ENCODE results near the gene CCDC33. TPM values are rescaled to one million over a fixed set of nuclear protein-coding genes. Genes with fewer than 3 reads are reported as not detected.

The CCDC33 gene
- total RNA-seq: not detected

DNA sequence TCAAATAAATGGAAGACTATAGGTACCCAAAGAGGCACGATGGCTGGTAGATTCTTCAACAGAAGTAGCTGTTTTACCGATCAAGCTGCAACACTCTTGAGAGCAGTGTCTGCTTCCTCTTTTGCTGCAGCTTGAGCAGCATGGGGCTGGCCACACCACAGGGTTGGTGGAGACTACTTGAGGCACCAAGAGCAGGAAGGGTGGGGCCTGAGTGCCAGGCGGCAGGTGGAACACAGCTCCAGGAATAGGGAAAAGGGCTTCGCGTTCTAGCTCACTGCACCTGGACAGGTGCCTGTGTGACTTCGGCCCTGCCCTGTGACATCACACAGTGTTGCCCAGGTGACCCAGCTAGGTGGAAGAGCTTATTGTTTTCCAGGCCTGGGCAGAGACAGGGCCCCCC is at the start of gene CCDC33:
TSS of gene CCDC33 (plus strand) at position 365 of the 400 bp plus-strand sequence. CDS start 394 bp downstream, outside the sequence.
- ChIA-PET CTCF (no interaction called here), POLR2A (no interaction called here)
- Mint-ChIP-seq H3K36me3 (no peaks in the 10 kb centered on the region), H3K9me3 (no peaks in the 10 kb centered on the region), H3K4me3 (no peak within 1 kb of the TSS), H3K27me3 (peaks cover 3% of the 10 kb centered on the region), H3K4me1 (ENCODE audit: low read depth) (no peaks in the 10 kb centered on the region), H3K27ac (no peak within 1 kb of the TSS)
- DNase-seq: no peak
- intact Hi-C loops (cut with micrococcal nuclease): no loop called here

DNA sequence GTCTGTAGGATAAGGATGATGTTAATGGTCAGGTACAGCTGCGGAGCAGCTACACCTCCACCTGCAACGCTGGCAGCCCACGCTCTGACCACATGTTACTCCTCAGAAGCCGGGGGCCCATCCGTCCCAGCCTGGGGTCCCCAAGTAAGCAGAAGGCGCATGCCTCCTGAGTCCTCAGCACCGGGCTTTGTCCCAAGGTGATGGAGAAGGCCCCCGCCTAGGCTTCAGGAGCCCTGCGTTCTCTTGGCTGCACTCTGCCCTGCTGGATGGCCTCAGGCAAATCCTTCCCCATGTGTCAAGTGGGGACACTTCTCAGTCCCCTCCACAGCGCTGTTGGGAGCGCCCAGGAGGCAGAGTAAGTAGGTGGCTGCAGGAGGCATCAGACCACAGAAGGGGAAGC is 47.9 kb upstream of the CCDC33 start:
- no peak for DNase-seq
- no peak overlapping the region for H3K4me3 Mint-ChIP-seq
- H3K27me3 Mint-ChIP-seq: no peaks in the 10 kb centered on the region
- H3K27ac Mint-ChIP-seq: no peak overlapping the region
- no peaks in the 10 kb centered on the region for H3K4me1 Mint-ChIP-seq (ENCODE audit: low read depth)
- ChIA-PET CTCF (no interaction called here), POLR2A (no interaction called here)
- no peaks in the 10 kb centered on the region for H3K9me3 Mint-ChIP-seq
- no peaks in the 10 kb centered on the region for H3K36me3 Mint-ChIP-seq
- intact Hi-C loops (cut with micrococcal nuclease): no loop called here

GRCh38 chr15:74191798-74192197 is 44.3 kb upstream of the CCDC33 start:
- Mint-ChIP-seq H3K27me3 (no peaks in the 10 kb centered on the region), H3K36me3 (no peaks in the 10 kb centered on the region), H3K4me1 (ENCODE audit: low read depth) (no peaks in the 10 kb centered on the region), H3K4me3 (no peak overlapping the region), H3K9me3 (no peaks in the 10 kb centered on the region), H3K27ac (no peak overlapping the region)
- DNase-seq: no peak
- CTCF ChIA-PET: no interaction called here
- intact Hi-C loops (cut with micrococcal nuclease): no loop called here
- POLR2A ChIA-PET: no interaction called here

DNA sequence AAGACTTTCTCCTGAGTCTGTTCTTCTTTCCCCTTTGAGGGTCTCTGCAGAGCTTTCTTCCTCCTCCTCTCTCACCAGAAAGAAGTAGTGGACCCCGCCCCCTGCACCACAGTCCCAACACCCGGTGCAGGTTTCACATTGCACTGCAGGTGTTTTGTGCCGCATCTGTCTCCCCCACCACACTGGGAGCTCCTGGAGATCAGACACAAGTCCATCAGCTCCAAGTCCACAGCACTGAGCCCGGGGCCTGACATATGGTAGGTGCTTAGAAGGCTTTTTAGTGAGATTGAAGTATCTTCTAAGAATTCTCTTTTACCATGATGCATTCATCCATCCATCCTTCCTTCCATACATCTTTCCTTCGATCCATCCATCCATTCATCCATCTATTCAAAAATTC is 43.4 kb upstream of the CCDC33 start:
- Mint-ChIP-seq H3K27me3 (no peaks in the 10 kb centered on the region), H3K27ac (no peak overlapping the region), H3K36me3 (no peaks in the 10 kb centered on the region), H3K4me3 (no peak overlapping the region), H3K9me3 (no peaks in the 10 kb centered on the region), H3K4me1 (ENCODE audit: low read depth) (no peaks in the 10 kb centered on the region)
- intact Hi-C loops (cut with micrococcal nuclease): no loop called here
- POLR2A ChIA-PET: no interaction called here
- DNase-seq: no peak
- CTCF ChIA-PET: no interaction called here

DNA sequence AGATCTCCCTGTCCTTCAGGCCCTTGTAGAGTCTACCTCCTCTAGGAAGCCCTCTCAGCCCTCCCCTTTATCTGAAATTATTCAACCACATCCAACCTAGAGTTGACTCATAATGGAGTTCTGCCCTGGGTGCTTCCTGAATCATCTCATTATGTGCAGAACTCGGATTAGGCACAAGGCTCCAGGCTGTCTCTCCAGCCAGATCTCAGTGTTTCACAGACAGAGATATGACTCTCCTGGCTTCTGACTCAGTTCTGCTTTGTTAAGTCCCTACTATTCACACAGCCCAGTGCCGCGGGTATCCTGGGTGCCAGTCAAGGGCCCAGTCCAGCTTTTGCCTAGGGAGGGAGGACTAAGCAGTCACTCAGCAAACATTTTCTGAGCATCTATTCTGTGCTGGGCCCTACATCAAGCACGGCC is 42.8 kb upstream of the CCDC33 start:
- Mint-ChIP-seq H3K27me3 (no peaks in the 10 kb centered on the region), H3K4me1 (ENCODE audit: low read depth) (no peaks in the 10 kb centered on the region), H3K4me3 (no peak overlapping the region), H3K27ac (no peak overlapping the region), H3K36me3 (no peaks in the 10 kb centered on the region), H3K9me3 (no peaks in the 10 kb centered on the region)
- POLR2A ChIA-PET: no interaction called here
- no peak for DNase-seq
- CTCF ChIA-PET: no interaction called here
- intact Hi-C loops (cut with micrococcal nuclease): no loop called here

DNA sequence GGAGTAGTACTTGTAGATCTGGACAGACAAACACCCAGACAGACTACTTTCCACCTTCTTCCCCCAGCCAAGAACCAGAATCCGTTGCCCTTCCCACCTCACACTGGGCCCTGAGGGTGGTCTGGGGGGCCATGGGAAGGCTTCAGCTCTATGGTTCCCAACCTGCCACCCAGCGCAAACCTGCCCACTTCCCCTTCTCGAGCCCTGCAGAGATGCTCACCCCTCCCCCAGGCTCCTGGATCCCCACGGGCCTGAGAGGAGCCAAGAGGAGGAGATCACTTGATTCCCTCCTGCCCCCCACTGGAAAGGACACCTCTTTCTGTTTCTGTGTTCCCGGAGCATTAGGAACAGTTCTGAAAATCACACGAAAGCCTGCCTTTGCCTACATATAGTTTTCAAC is 42.2 kb upstream of the CCDC33 start:
- Mint-ChIP-seq H3K4me1 (ENCODE audit: low read depth) (no peaks in the 10 kb centered on the region), H3K27me3 (no peaks in the 10 kb centered on the region), H3K4me3 (no peak overlapping the region), H3K9me3 (no peaks in the 10 kb centered on the region), H3K27ac (no peak overlapping the region), H3K36me3 (no peaks in the 10 kb centered on the region)
- DNase-seq: no peak
- intact Hi-C loops (cut with micrococcal nuclease): no loop called here
- CTCF ChIA-PET: no interaction called here
- POLR2A ChIA-PET: no interaction called here

GRCh38 chr15:74194572-74195559 is 41.3 kb upstream of the CCDC33 start:
- no peak for DNase-seq
- H3K4me3 Mint-ChIP-seq: no peak overlapping the region
- ChIA-PET CTCF (interaction anchor here (0.7 kb wide), 1 partner anchor 185 kb away, joined by 3 read pairs; no protein-coding TSS in a partner anchor), POLR2A (no interaction called here)
- peaks cover 2% of the 10 kb centered on the region for H3K27me3 Mint-ChIP-seq
- no peak overlapping the region for H3K27ac Mint-ChIP-seq
- H3K4me1 Mint-ChIP-seq (ENCODE audit: low read depth): no peaks in the 10 kb centered on the region
- intact Hi-C loops (cut with micrococcal nuclease): no loop called here
- H3K9me3 Mint-ChIP-seq: no peaks in the 10 kb centered on the region
- no peaks in the 10 kb centered on the region for H3K36me3 Mint-ChIP-seq

GRCh38 chr15:74196175-74196574 is 40.0 kb upstream of the CCDC33 start:
- H3K4me3 Mint-ChIP-seq: no peak overlapping the region
- ChIA-PET POLR2A (no interaction called here), CTCF (interaction anchor here (1.0 kb wide), 1 partner anchor 12 kb away, joined by 3 read pairs; no protein-coding TSS in a partner anchor)
- no peaks in the 10 kb centered on the region for H3K9me3 Mint-ChIP-seq
- H3K27me3 Mint-ChIP-seq: peaks cover 2% of the 10 kb centered on the region
- H3K4me1 Mint-ChIP-seq (ENCODE audit: low read depth): no peaks in the 10 kb centered on the region
- intact Hi-C loops (cut with micrococcal nuclease): no loop called here
- H3K36me3 Mint-ChIP-seq: no peaks in the 10 kb centered on the region
- no peak overlapping the region for H3K27ac Mint-ChIP-seq
- DNase-seq: no peak

GRCh38 chr15:74197176-74197965 is 38.8 kb upstream of the CCDC33 start:
- Mint-ChIP-seq H3K4me1 (ENCODE audit: low read depth) (no peaks in the 10 kb centered on the region), H3K9me3 (no peaks in the 10 kb centered on the region), H3K36me3 (no peaks in the 10 kb centered on the region), H3K27ac (no peak overlapping the region), H3K4me3 (no peak overlapping the region), H3K27me3 (peaks cover 5% of the 10 kb centered on the region)
- intact Hi-C loops (cut with micrococcal nuclease): no loop called here
- ChIA-PET CTCF (no interaction called here), POLR2A (no interaction called here)
- DNase-seq: no peak

GRCh38 chr15:74199297-74199652 is 36.9 kb upstream of the CCDC33 start:
- peaks cover 9% of the 10 kb centered on the region for H3K27me3 Mint-ChIP-seq
- no peak for DNase-seq
- ChIA-PET POLR2A (no interaction called here), CTCF (interaction anchor here (0.6 kb wide), 1 partner anchor 227 kb away, joined by 3 read pairs; no protein-coding TSS in a partner anchor)
- intact Hi-C loops (cut with micrococcal nuclease): no loop called here
- no peak overlapping the region for H3K4me3 Mint-ChIP-seq
- no peaks in the 10 kb centered on the region for H3K36me3 Mint-ChIP-seq
- no peaks in the 10 kb centered on the region for H3K9me3 Mint-ChIP-seq
- no peaks in the 10 kb centered on the region for H3K4me1 Mint-ChIP-seq (ENCODE audit: low read depth)
- no peak overlapping the region for H3K27ac Mint-ChIP-seq

DNA sequence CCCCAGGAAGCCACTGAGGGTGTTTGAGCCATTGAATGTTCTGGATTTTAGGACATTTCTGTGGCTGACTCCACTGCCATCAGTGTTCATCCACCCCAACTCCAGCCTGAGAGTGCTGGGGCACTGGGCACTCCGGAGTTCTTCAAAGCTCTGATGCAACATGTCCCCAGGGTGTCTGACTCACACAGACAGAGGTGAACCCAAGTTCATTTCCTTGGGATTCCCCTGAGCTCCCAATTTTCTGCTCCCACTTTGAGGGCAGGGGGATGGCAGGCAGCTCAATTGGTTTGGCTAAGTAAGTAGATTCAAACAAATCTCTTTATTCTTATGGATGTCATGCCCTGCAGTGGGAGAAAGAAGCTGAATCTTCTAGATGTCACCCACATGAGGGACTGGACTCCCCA is 35.7 kb upstream of the CCDC33 start:
- intact Hi-C loops (cut with micrococcal nuclease): no loop called here
- no peaks in the 10 kb centered on the region for H3K36me3 Mint-ChIP-seq
- POLR2A ChIA-PET: no interaction called here
- peaks cover 9% of the 10 kb centered on the region for H3K27me3 Mint-ChIP-seq
- no peak overlapping the region for H3K27ac Mint-ChIP-seq
- CTCF ChIA-PET: no interaction called here
- H3K4me3 Mint-ChIP-seq: no peak overlapping the region
- DNase-seq: no peak
- no peaks in the 10 kb centered on the region for H3K4me1 Mint-ChIP-seq (ENCODE audit: low read depth)
- H3K9me3 Mint-ChIP-seq: no peaks in the 10 kb centered on the region

DNA sequence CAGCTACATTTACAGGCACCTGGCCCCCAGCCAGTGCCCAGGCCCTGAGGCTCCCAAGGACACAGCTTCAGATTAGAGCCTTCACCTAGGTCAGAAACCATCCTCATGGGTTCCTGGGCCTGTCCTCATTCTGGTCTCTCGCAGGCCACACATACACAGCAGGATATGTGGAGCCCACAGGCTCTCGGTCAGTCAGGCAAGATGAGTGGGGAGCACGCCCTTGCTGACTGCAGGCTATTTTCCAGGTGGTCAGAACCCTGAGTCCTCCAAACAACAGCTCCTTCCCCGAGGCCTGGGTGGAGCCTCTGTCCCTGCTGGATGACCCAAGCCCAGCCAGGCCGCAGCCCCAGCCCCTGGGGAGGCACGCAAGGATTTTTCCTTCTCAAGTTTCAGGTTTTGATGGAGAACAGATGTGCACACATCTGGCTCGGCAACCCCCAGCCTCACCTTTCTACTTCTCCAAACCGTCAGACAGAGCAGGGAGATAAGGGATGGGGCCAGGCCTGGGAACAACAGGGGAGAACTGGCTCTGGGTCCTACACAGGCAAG is 35.2 kb upstream of the CCDC33 start:
- H3K4me1 Mint-ChIP-seq (ENCODE audit: low read depth): no peaks in the 10 kb centered on the region
- H3K4me3 Mint-ChIP-seq: no peak overlapping the region
- ChIA-PET CTCF (no interaction called here), POLR2A (no interaction called here)
- no peak overlapping the region for H3K27ac Mint-ChIP-seq
- intact Hi-C loops (cut with micrococcal nuclease): no loop called here
- no peak for DNase-seq
- H3K27me3 Mint-ChIP-seq: peaks cover 9% of the 10 kb centered on the region
- H3K36me3 Mint-ChIP-seq: no peaks in the 10 kb centered on the region
- H3K9me3 Mint-ChIP-seq: no peaks in the 10 kb centered on the region
